Prostate gland (tissue), 2 donors: ENCODE results near the gene PAM16. TPM values are rescaled to one million over a fixed set of nuclear protein-coding genes. Genes with fewer than 3 reads are reported as not detected.

Source experiments
- DNase-seq: peaks from one replicate; pipeline ENCODE4 v3.0.0-alpha.2; 2019; ENCODE audit warnings: low spot score
- H3K27ac ChIP-seq, 2 donors: fragments of 200-600 bp; sonication (generic); 2 replicates each; pipeline ENCODE4 v1.5.1; 2017 to 2019
- H3K27me3 ChIP-seq: fragments of 200-600 bp; sonication (generic); replicated peaks from 2 replicates; pipeline ENCODE4 v1.5.1; 2019; ENCODE audit not compliant: insufficient read depth
- H3K36me3 ChIP-seq, 2 donors: fragments of 200-600 bp; sonication (generic); 1 replicate in 1 of 2; 2 replicates in 1 of 2; pipeline versions ENCODE4 v1.5.1 to v1.8.1; 2017 to 2019
- H3K4me1 ChIP-seq: fragments of 200-600 bp; sonication (generic); replicated peaks from 2 replicates; pipeline ENCODE4 v1.5.1; 2019
- H3K4me3 ChIP-seq, 2 donors: fragments of 200-600 bp; sonication (generic); 2 replicates each; pipeline ENCODE4 v1.5.1; 2017 to 2019
- H3K9me3 ChIP-seq: fragments of 200-600 bp; sonication (generic); 2 replicates; pipeline ENCODE4 v1.5.1; 2017
- POLR2A ChIP-seq: fragments of 450-650 bp; IDR thresholded peaks from one replicate; pipeline ENCODE4 v1.6.1; 2016; ENCODE audit warnings: antibody characterized with exemption, mild to moderate bottlenecking
- POLR2AphosphoS5 ChIP-seq: sonication (generic); formaldehyde crosslinking; IDR thresholded peaks from one replicate; pipeline ENCODE4 v1.6.1; 2017; ENCODE audit warnings: antibody characterized with exemption
- WGBS: methylation state at CpG from one replicate; pipeline ENCODE4 v1.1.5; 2018; 5-methylcytosine and 5-hydroxymethylcytosine counted together
- intact Hi-C: fragments of 100-400 bp; cut with DNase I; formaldehyde crosslinking; loops from one replicate; pipeline ENCODE4 v1.14.2; 2022
- total RNA-seq, 2 donors: library from RNA; depleted of rRNA; stranded (reverse); fragments of >200 nt; gene quantifications; one replicate each; pipeline ENCODE4 v1.1.0, GENCODE V29; 2016
- TF ChIP-seq, protein P1 (sequence below), 4 experiments: fragments of 200-600 bp in 2 of 4; fragments of 450-650 bp in 2 of 4; sonication (generic) in 2 of 4; IDR thresholded peaks; 1 replicate in 3 of 4; 2 replicates in 1 of 4; pipeline ENCODE4 v1.5.1; 2016 to 2019; ENCODE audit warnings: antibody characterized with exemption in 4 of 4, mild to moderate bottlenecking in 2 of 4, moderate library complexity in 2 of 4

The PAM16 gene
- total RNA-seq, 2 donors from 2014 or later = 28.6 to 100 TPM

DNA sequence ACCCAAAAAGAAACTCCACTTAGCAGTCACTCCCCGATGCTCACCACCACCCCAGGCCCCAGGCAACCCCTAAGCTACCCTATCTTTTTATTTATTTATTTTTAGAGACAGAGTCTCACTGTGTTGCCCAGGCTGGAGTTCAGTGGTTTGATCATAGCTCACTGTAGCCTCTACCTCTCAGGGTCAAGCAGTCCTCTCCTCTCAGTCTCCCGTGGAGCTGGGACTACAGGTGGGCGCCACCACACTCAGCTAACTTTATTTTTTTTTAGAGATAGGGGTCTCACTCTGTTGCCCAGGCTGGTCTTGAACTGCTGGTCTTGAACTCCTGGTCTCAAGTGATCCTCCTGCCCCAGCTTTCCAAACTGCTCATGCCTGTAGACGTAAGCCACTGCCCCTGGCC is 49.9 kb downstream of the PAM16 start:
- H3K4me3 ChIP-seq = no peak overlapping the region

DNA sequence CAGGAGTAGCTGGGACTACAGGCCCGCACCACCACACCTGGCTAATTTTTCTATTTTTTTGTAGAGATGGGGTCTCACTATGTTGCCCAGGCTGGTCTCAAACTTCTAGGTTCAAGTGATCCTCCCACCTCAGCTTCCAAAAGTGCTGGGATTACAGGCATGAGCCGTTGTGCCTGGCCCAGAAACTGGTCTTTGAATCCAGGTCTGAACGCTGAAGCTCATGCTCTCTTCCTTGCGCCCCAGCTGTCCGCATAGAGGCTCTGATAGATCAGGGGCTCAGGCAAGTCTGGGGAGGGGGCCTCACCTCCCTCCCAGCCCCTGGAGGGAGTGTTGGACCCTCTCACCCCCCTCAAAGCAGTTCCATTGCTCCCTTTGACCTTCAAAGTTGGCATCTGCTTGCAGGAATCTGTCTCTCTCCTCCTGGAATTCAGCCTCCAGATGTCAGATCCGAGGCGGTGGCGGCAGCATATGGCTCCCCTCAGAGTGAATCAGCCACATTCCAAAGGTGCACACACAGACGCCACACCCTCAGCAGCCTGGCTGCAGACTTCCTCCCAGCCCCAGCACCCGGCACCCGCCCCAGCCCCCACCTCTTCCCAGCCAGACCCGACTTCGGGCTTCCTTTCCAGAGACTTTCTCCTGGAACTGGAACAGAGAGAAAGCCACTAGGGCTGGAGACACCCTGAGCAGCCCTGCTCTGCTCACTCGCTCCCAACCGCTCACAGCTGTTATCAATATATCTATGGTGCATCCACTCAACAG is 52.2 kb downstream of the PAM16 start:
- Histone ChIP-seq H3K9me3 (no peaks in the 10 kb centered on the region), H3K4me1 (peaks cover 5% of the 10 kb centered on the region), H3K4me3 (no peak overlapping the region), H3K27me3 (no peaks in the 10 kb centered on the region), H3K27ac (peak overlapping the region; percentile 15 to 67), H3K36me3 (no peaks in the 10 kb centered on the region)
- no peak for TF ChIP-seq POLR2A
- TF ChIP-seq POLR2AphosphoS5 = no peak
- TF ChIP-seq, protein P1, sequence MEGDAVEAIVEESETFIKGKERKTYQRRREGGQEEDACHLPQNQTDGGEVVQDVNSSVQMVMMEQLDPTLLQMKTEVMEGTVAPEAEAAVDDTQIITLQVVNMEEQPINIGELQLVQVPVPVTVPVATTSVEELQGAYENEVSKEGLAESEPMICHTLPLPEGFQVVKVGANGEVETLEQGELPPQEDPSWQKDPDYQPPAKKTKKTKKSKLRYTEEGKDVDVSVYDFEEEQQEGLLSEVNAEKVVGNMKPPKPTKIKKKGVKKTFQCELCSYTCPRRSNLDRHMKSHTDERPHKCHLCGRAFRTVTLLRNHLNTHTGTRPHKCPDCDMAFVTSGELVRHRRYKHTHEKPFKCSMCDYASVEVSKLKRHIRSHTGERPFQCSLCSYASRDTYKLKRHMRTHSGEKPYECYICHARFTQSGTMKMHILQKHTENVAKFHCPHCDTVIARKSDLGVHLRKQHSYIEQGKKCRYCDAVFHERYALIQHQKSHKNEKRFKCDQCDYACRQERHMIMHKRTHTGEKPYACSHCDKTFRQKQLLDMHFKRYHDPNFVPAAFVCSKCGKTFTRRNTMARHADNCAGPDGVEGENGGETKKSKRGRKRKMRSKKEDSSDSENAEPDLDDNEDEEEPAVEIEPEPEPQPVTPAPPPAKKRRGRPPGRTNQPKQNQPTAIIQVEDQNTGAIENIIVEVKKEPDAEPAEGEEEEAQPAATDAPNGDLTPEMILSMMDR (IDR thresholded peaks at IDR 0.05) = no peak
- 18% methylated on average over 15 of the region's 15 CpGs for WGBS
- intact Hi-C loops = no loop called here
- peak; percentile 69 for DNase-seq

More for the DNA sequence above, 49.9 kb downstream of the PAM16 start:
- Histone ChIP-seq H3K9me3 (no peaks in the 10 kb centered on the region), H3K27me3 (no peaks in the 10 kb centered on the region), H3K4me1 (no peaks in the 10 kb centered on the region), H3K27ac (no peak overlapping the region), H3K36me3 (no peaks in the 10 kb centered on the region)
- no peak for DNase-seq
- TF ChIP-seq, protein P1 (IDR thresholded peaks at IDR 0.05) = no peak
- TF ChIP-seq POLR2A = no peak
- no peak for TF ChIP-seq POLR2AphosphoS5
- intact Hi-C loops = no loop called here
- WGBS = 97% methylated on average over 4 of the region's 4 CpGs

DNA sequence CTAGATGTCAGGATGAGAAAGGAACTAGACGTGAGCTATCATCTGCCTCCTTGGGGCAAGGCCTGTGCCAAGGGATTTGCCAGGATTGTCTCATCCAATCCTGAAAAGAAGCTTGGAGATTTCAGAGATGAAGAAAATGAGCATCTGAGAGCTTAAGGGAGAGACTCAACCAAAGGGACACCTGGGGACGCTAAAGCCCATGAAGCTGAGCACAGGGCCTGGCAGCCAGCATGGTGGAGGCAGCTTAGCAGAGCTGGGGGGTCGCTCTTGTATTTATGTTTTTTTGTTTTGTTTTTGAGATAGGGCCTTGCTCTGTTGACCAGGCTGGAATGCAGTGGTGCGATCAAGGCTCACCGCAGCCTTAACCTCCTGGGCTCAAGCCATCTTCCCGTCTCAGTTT is 53.6 kb downstream of the PAM16 start:
- Histone ChIP-seq H3K27ac (no peak overlapping the region), H3K27me3 (no peaks in the 10 kb centered on the region), H3K4me1 (peaks cover 10% of the 10 kb centered on the region), H3K36me3 (no peaks in the 10 kb centered on the region), H3K9me3 (no peaks in the 10 kb centered on the region), H3K4me3 (no peak overlapping the region)
- DNase-seq = no peak
- TF ChIP-seq, protein P1 (IDR thresholded peaks at IDR 0.05) = no peak
- TF ChIP-seq POLR2A = no peak
- intact Hi-C loops = no loop called here
- 90% methylated on average over 6 of the region's 6 CpGs for WGBS

DNA sequence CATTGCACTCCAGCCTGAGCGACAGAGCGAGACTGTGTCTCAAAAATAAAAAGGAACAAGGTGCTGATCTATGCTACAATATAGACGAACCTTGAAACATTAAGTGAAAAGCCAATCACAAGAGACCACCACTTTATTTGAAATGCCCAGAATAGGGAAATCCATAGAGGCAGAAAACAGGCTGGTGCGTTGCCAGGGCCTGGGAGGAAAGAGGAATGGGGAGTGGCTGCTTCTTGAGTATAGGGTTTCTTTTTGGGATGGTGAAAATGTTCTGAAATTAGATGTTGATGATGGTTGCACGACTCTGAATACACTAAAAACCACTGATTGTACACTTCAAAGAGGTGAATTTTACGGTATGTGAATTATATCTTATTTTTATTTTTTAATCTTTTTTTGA is 55.5 kb downstream of the PAM16 start:
- H3K27ac ChIP-seq = no peak overlapping the region
- H3K9me3 ChIP-seq = no peaks in the 10 kb centered on the region
- H3K4me3 ChIP-seq = no peak overlapping the region
- H3K36me3 ChIP-seq = no peaks in the 10 kb centered on the region
- DNase-seq = no peak
- peaks cover 10% of the 10 kb centered on the region for H3K4me1 ChIP-seq
- 80% methylated on average over 6 of the region's 6 CpGs for WGBS
- no peaks in the 10 kb centered on the region for H3K27me3 ChIP-seq
- TF ChIP-seq, protein P1 (IDR thresholded peaks at IDR 0.05) = no peak
- no peak for TF ChIP-seq POLR2A
- TF ChIP-seq POLR2AphosphoS5 = no peak
- intact Hi-C loops = no loop called here

DNA sequence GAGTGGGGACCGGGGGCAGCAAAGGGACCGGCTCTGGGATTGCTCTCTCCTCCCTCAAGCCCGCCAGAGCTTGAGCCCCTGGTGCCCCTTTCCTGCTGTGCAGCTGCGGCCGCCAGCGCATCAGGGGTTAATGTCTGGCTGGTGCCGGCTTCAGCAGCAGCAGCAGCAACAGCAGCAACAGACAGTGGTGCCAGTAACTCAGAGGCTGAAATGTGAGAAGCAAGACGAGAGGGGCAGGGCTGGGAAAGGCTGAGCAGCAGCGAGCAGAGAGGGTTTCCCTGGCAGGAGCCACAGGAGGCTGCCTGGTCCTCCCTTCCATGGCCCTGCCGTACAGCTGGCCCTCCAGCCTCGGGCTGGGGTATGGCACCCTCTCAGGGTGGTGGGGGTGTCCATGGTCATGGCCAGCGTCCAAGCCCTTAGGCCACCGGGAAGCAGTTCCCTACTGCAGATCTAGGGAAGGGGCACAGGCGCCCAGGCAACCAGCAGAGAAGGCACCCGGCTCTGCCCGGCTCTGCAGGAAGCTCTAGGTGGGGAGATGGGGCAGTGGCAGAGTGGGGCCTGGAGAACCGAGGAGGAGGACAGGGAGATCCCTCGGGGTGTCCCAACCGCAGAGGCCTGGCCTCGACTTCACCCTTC is 57.2 kb downstream of the PAM16 start:
- peak overlapping the region; percentile 27 to 41 for H3K27ac ChIP-seq
- DNase-seq = peak; percentile 64
- no peaks in the 10 kb centered on the region for H3K27me3 ChIP-seq
- no peaks in the 10 kb centered on the region for H3K36me3 ChIP-seq
- no peak overlapping the region for H3K4me3 ChIP-seq
- intact Hi-C loops = no loop called here
- WGBS = 8% methylated on average over 20 of the region's 20 CpGs
- no peaks in the 10 kb centered on the region for H3K9me3 ChIP-seq
- TF ChIP-seq, protein P1 (IDR thresholded peaks at IDR 0.05) = no peak
- TF ChIP-seq POLR2A (no peak), POLR2AphosphoS5 (peak; percentile 74)
- H3K4me1 ChIP-seq = peaks cover 10% of the 10 kb centered on the region
